HAP-1 (cell line): Measurements from ENCODE around the gene MYLK.
"Not testable (repeated sequence)": the region's sequence is repeated elsewhere in the genome, so short reads cannot be mapped to it uniquely, and the experiment has no call there.

Experiments used
- DNase-seq, 2 experiments: peaks; one replicate each; pipeline ENCODE4 v3.0.0-alpha.2; 2016 to 2020; ENCODE audit warnings: low spot score in 2 of 2
- H3K27me3 ChIP-seq: fragments of 250-450 bp; sonication (Bioruptor Pico); 2 replicates; pipeline ENCODE4 v1.5.1; 2020; ENCODE audit warnings: low read depth, mild to moderate bottlenecking, moderate library complexity
- H3K36me3 ChIP-seq: fragments of 250-450 bp; sonication (Bioruptor Pico); replicated peaks from 2 replicates; pipeline ENCODE4 v1.5.1; 2020; ENCODE audit warnings: mild to moderate bottlenecking
- H3K4me1 ChIP-seq: fragments of 250-450 bp; sonication (Bioruptor Pico); 2 replicates; pipeline ENCODE4 v1.5.1; 2020; ENCODE audit warnings: mild to moderate bottlenecking
- H3K4me3 ChIP-seq: fragments of 250-450 bp; sonication (Bioruptor Pico); 2 replicates; pipeline ENCODE4 v1.5.1; 2020; ENCODE audit warnings: mild to moderate bottlenecking, moderate library complexity
- H3K9me3 ChIP-seq: fragments of 250-450 bp; sonication (Bioruptor Pico); 2 replicates; pipeline ENCODE4 v1.5.1; 2020; ENCODE audit warnings: mild to moderate bottlenecking, moderate library complexity
- in situ Hi-C: fragments of 300-500 bp; cut with MboI; formaldehyde crosslinking; loops from 3 replicates; pipeline ENCODE4 v1.14.3; 2020; ENCODE audit warnings: low sequenced_read_pairs, inconsistent platforms, mixed read lengths

MYLK gene

GRCh38 chr3:123745184-123745855 is 138.8 kb downstream of the MYLK start:
- Histone ChIP-seq H3K36me3 (no peaks in the 10 kb centered on the region), H3K9me3 (no peaks in the 10 kb centered on the region), H3K4me1 (peaks cover 9% of the 10 kb centered on the region), H3K4me3 (no peak overlapping the region), H3K27me3 (no peaks in the 10 kb centered on the region)
- in situ Hi-C loops: no loop called here
- DNase-seq: no peak

GRCh38 chr3:123744064-123744463 is 140.1 kb downstream of the MYLK start:
- Histone ChIP-seq H3K4me3 (no peak overlapping the region), H3K9me3 (no peaks in the 10 kb centered on the region), H3K36me3 (no peaks in the 10 kb centered on the region; the same call in 1 of the 2 replicates), H3K27me3 (no peaks in the 10 kb centered on the region), H3K4me1 (peaks cover 9% of the 10 kb centered on the region)
- DNase-seq: no peak
- in situ Hi-C loops: no loop called here

GRCh38 chr3:123743121-123743520 is 141.0 kb downstream of the MYLK start:
- no peak for DNase-seq
- Histone ChIP-seq H3K9me3 (no peaks in the 10 kb centered on the region), H3K4me1 (peaks cover 9% of the 10 kb centered on the region), H3K4me3 (no peak overlapping the region), H3K27me3 (no peaks in the 10 kb centered on the region), H3K36me3 (no peaks in the 10 kb centered on the region; the same call in 1 of the 2 replicates)
- in situ Hi-C loops: no loop called here

- Histone ChIP-seq H3K4me3 (no peak overlapping the region), H3K4me1 (peaks cover 9% of the 10 kb centered on the region), H3K36me3 (no peaks in the 10 kb centered on the region; the same call in 1 of the 2 replicates), H3K27me3 (no peaks in the 10 kb centered on the region), H3K9me3 (no peaks in the 10 kb centered on the region)
- in situ Hi-C loops: no loop called here
- DNase-seq: peak in 1 of 2 experiments; percentile 38
Observed at GRCh38 chr3:123741041-123741511, 143.1 kb downstream of the MYLK start.

GRCh38 chr3:123740391-123740822 is 143.7 kb downstream of the MYLK start:
- H3K9me3 ChIP-seq: no peaks in the 10 kb centered on the region
- no peak overlapping the region for H3K4me3 ChIP-seq
- in situ Hi-C loops: no loop called here
- peaks cover 9% of the 10 kb centered on the region for H3K4me1 ChIP-seq
- no peaks in the 10 kb centered on the region; the same call in 1 of the 2 replicates for H3K36me3 ChIP-seq
- DNase-seq: no peak
- no peaks in the 10 kb centered on the region for H3K27me3 ChIP-seq

GRCh38 chr3:123739754-123740153 is 144.4 kb downstream of the MYLK start:
- H3K27me3 ChIP-seq: no peaks in the 10 kb centered on the region
- H3K4me1 ChIP-seq: peaks cover 9% of the 10 kb centered on the region
- no peak overlapping the region for H3K4me3 ChIP-seq
- in situ Hi-C loops: no loop called here
- no peaks in the 10 kb centered on the region for H3K9me3 ChIP-seq
- no peak for DNase-seq
- H3K36me3 ChIP-seq: no peaks in the 10 kb centered on the region; the same call in 1 of the 2 replicates

GRCh38 chr3:123739106-123739505 is 145.0 kb downstream of the MYLK start:
- Histone ChIP-seq H3K4me1 (peaks cover 9% of the 10 kb centered on the region), H3K4me3 (no peak overlapping the region), H3K36me3 (no peaks in the 10 kb centered on the region; the same call in 1 of the 2 replicates), H3K27me3 (no peaks in the 10 kb centered on the region), H3K9me3 (no peaks in the 10 kb centered on the region)
- in situ Hi-C loops: no loop called here
- no peak for DNase-seq

GRCh38 chr3:123738522-123738921 is 145.6 kb downstream of the MYLK start:
- not testable (repeated sequence) for H3K36me3 ChIP-seq

GRCh38 chr3:123737168-123737567 is 147.0 kb downstream of the MYLK start:
- Histone ChIP-seq H3K4me1 (peaks cover 9% of the 10 kb centered on the region), H3K27me3 (no peaks in the 10 kb centered on the region), H3K36me3 (no peaks in the 10 kb centered on the region; the same call in 1 of the 2 replicates), H3K9me3 (no peaks in the 10 kb centered on the region), H3K4me3 (no peak overlapping the region)
- DNase-seq: no peak
- in situ Hi-C loops: no loop called here

More at GRCh38 chr3:123738522-123738921, 145.6 kb downstream of the MYLK start:
- H3K4me3 ChIP-seq, H3K27me3 ChIP-seq, DNase-seq, in situ Hi-C loops, H3K4me1 ChIP-seq, H3K9me3 ChIP-seq: not testable (repeated sequence)

GRCh38 chr3:123735456-123735855 is 148.7 kb downstream of the MYLK start:
- no peaks in the 10 kb centered on the region; the same call in 1 of the 2 replicates for H3K36me3 ChIP-seq

GRCh38 chr3:123734527-123734902 is 149.6 kb downstream of the MYLK start:
- H3K4me1 ChIP-seq: no peaks in the 10 kb centered on the region
- H3K9me3 ChIP-seq: no peaks in the 10 kb centered on the region
- no peak for DNase-seq
- in situ Hi-C loops: no loop called here
- no peaks in the 10 kb centered on the region for H3K27me3 ChIP-seq
- no peak overlapping the region for H3K4me3 ChIP-seq
- H3K36me3 ChIP-seq: no peaks in the 10 kb centered on the region; the same call in 1 of the 2 replicates

More at GRCh38 chr3:123735456-123735855, 148.7 kb downstream of the MYLK start:
- in situ Hi-C loops: no loop called here
- H3K4me3 ChIP-seq: no peak overlapping the region
- no peaks in the 10 kb centered on the region for H3K9me3 ChIP-seq
- H3K27me3 ChIP-seq: no peaks in the 10 kb centered on the region
- DNase-seq: no peak
- H3K4me1 ChIP-seq: no peaks in the 10 kb centered on the region

- Histone ChIP-seq H3K4me3 (no peak overlapping the region), H3K36me3 (no peaks in the 10 kb centered on the region), H3K4me1 (no peaks in the 10 kb centered on the region), H3K27me3 (no peaks in the 10 kb centered on the region), H3K9me3 (no peaks in the 10 kb centered on the region)
- no peak for DNase-seq
- in situ Hi-C loops: no loop called here
Observed at GRCh38 chr3:123733805-123734526, 150.2 kb downstream of the MYLK start.

GRCh38 chr3:123733341-123733740 is 150.8 kb downstream of the MYLK start:
- Histone ChIP-seq H3K36me3 (no peaks in the 10 kb centered on the region), H3K27me3 (no peaks in the 10 kb centered on the region), H3K4me1 (no peaks in the 10 kb centered on the region), H3K9me3 (no peaks in the 10 kb centered on the region), H3K4me3 (no peak overlapping the region)
- no peak for DNase-seq
- in situ Hi-C loops: no loop called here

- Histone ChIP-seq H3K36me3 (no peaks in the 10 kb centered on the region), H3K4me3 (no peak overlapping the region), H3K4me1 (no peaks in the 10 kb centered on the region), H3K9me3 (no peaks in the 10 kb centered on the region), H3K27me3 (no peaks in the 10 kb centered on the region)
- in situ Hi-C loops: no loop called here
- DNase-seq: no peak
Observed at GRCh38 chr3:123732447-123732846, 151.7 kb downstream of the MYLK start.
